LNCaP clone FGC (cell line): Measurements from ENCODE around the gene DCTN3.

Experiments
- DNase-seq: peaks from one replicate; pipeline ENCODE4 v3.0.0-alpha.2; 2011; ENCODE audit warnings: low read depth
- H3K4me3 ChIP-seq: 2 replicates; pipeline ENCODE4 v1.5.1; 2011; ENCODE audit warnings: mild to moderate bottlenecking, low read depth, low read length, control low read depth
- TF ChIP-seq, protein P1 (sequence below): IDR thresholded peaks from 2 replicates; pipeline ENCODE4 v1.5.1; 2012; ENCODE audit warnings: mild to moderate bottlenecking; ENCODE audit not compliant: control insufficient read depth, insufficient read depth; ENCODE audit errors: extremely low read depth

Gene DCTN3

DNA sequence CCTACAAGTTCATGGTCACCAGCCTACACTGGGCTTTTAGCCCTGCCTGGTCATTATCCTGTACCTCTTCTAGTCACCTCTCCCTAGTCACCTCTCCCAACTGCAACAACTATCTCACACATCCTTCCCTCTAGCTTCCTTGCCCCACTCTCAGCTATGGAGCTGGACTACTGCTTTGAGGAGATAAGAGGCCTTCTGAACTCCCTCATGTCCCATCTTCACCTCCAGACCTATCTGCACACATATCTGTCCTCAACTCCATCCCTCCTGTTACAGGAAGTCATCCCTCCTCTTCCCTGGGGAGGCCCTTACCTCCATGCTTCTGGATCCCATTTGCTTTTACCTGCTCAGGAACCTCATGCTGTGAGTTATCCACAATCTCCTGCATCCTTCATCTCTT lies 14.1 kb downstream of the DCTN3 start:
- H3K4me3 ChIP-seq: no peak overlapping the region
- TF ChIP-seq, protein P1, sequence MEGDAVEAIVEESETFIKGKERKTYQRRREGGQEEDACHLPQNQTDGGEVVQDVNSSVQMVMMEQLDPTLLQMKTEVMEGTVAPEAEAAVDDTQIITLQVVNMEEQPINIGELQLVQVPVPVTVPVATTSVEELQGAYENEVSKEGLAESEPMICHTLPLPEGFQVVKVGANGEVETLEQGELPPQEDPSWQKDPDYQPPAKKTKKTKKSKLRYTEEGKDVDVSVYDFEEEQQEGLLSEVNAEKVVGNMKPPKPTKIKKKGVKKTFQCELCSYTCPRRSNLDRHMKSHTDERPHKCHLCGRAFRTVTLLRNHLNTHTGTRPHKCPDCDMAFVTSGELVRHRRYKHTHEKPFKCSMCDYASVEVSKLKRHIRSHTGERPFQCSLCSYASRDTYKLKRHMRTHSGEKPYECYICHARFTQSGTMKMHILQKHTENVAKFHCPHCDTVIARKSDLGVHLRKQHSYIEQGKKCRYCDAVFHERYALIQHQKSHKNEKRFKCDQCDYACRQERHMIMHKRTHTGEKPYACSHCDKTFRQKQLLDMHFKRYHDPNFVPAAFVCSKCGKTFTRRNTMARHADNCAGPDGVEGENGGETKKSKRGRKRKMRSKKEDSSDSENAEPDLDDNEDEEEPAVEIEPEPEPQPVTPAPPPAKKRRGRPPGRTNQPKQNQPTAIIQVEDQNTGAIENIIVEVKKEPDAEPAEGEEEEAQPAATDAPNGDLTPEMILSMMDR: no peak
- no peak for DNase-seq

DNA sequence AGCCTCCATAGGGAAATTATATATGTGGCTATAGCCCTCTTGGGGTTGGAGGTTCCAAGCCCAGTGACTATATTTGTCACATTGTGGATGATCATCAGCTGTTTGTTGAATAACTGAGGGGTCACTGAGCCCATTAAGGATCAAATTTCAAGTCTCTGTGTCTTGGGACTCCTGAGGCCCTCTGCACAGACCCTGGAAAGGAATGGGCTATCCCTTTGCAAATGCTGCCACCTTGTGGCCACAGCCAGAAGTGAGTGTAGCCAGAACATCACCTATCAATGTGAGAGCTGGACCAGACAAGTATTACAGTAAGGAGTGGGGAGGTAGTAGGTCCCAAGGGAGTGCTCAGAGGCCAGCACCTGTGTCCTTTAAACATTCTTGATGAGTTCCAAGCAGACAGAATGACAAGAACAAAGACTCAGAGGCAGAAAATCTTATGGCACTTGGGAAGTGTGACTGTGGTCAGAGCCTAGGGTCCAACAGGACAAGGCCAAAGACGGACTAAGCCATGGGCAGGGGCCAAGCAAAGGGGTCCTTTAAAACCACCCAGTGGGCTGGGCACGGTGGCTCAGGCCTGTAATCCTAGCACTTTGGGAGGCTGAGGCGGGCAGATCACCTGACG lies 16.6 kb downstream of the DCTN3 start:
- TF ChIP-seq, protein P1: peak; percentile 97

DNA sequence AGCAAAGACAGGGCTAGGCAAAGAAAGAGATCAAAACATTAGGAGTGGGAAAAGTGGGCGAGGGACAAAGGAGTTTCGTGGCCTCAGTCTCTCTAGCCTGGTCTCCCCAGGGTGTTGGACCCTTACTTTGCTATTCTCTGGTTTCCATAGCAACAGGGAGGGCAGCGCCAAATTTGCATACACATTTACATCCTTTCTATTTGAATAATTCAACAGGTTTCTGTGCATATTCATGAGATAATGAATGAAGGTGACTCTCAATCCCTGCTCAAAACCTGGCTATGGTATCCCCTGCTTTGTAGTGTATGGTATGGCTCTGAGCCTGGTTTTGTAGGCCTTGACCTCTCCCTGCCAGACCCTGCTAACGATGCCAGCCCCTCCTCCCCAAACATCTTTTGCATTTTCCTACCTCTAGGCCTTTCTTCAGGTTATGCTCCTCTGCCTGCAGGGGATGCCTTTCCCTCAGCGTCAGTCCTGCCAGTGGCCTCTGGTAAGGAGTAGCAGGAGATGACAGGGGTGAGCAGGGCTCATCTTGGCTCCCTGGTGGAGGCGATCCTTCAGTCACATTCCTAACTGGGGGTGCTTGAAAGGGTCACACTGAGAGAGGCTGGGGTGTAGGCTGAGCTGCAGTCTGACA lies 18.2 kb downstream of the DCTN3 start:
- no peak overlapping the region for H3K4me3 ChIP-seq

More for the DNA sequence above, 16.6 kb downstream of the DCTN3 start:
- DNase-seq: peak; percentile 17
- no peak overlapping the region for H3K4me3 ChIP-seq

DNA sequence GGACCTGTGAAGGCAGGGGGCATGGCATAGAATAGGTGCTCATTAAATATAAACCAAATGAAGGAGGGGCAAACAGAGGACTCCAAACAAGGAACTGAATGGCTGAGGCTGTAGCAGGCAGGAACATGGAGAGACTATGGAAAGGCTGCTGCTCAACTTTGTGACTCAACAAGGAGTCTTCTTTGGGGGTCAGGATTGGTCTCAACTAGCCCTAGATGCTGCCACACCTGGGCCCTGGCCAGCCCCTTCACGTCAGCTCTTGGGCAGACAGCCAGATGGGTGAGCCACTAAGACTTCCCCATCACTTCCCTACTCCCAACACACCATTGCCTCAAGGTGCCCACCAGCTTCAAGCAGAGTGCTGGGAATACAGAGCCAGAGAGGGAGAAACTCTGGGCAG lies 19.4 kb downstream of the DCTN3 start:
- no peak for DNase-seq
- H3K4me3 ChIP-seq: no peak overlapping the region
- TF ChIP-seq, protein P1: no peak

More for the DNA sequence above, 18.2 kb downstream of the DCTN3 start:
- TF ChIP-seq, protein P1: no peak
- no peak for DNase-seq

DNA sequence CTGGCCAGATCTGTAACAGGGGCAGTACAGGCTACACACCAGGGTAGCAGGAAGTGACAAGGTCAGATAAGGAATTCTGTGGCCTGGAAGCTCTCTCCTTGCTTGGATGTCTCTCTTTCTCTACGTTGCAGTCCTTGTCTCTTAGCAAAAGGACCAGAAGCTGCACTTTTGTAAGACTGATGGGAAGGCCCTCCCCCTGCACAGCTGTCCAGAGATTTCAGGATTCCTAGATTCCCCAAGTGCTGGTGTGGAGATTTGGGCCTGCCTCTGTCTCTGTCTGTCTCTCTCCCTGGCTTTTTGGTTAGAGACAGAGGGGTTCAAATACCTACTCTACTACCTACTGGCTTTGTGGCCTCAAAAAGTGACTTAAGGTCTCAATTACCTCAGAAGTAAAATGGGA lies 20.7 kb downstream of the DCTN3 start:
- TF ChIP-seq, protein P1: no peak
- DNase-seq: no peak
- no peak overlapping the region for H3K4me3 ChIP-seq

DNA sequence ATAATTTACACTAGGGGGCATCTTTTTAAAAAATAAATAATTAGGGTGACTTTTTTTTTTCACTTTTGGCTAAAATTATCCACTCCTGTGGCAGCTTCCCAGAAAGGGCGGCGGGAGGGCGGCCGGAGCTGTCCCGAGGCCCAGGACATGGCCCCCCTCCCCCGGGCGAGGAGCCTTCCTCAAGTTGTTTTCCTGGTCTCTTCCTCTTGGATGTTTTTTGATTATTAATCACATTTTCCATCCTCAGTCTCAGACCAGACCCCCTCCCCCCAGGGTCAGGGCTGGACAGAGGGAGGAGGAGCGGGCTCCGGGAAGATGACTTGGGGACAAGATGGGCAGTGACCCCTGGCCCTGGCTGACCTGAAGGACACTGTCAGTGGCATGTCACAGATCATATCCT lies 26.1 kb downstream of the DCTN3 start:
- TF ChIP-seq, protein P1: no peak
- no peak for DNase-seq

More for the DNA sequence above, 26.1 kb downstream of the DCTN3 start:
- no peak overlapping the region for H3K4me3 ChIP-seq
